Myocyte (in vitro differentiated cells): ENCODE results near the gene IL1RL2. TPM values are rescaled to one million over a fixed set of nuclear protein-coding genes. Genes with fewer than 3 reads are reported as not detected.

Experiments
- DNase-seq: peaks from one replicate; pipeline ENCODE4 v3.0.0-alpha.2; 2012; ENCODE audit warnings: low read depth
- polyA plus RNA-seq: library from polyadenylated mRNA; unstranded; fragments of >200 nt; gene quantifications from one replicate; pipeline ENCODE4 v1.2.1, GENCODE V29; 2012; ENCODE audit warnings: missing spikeins
- total RNA-seq: library from RNA; depleted of rRNA; stranded (reverse); fragments of >200 nt; gene quantifications from 2 replicates; pipeline ENCODE4 v1.2.3, GENCODE V29; 2014

The IL1RL2 gene
- 0.11 TPM in 1 of 2 replicates, not detected in the other for total RNA-seq
- 0.25 TPM for polyA plus RNA-seq

DNA sequence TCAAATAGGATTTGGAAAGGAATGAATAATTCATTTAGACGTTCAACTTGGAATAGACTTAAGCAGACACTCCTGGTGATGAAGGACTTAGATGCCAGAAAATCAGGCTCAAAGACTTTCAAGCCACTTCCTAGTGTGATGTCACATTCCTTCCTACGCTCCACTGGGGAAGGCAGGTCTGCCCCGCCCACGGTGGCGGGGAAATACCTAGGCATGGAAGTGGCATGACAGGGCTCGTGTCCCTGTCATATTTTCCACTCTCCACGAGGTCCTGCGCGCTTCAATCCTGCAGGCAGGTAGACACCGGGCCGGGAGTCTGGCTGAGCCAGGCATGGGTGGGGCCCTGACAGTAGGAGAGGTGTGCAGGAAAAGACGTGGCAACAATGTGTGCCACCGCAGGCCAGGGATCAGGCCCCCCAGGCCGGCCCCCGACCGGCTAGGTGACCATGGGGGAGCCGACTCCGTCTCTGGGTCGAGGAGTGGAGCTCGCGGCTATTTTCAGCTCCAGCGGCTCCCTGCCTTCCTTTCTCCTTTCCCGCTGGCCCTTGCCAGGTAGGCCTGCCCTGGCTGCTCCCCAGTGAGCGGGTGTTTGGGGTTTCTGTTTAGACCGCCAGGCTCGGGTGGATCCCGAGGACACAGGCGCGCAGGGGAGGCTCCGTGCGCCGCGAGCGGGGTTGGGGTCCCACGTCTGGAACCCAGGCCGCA is at the start of gene IL1RL2:
IL1RL2 (plus strand) TSS at position 233 of the 705 bp plus-strand sequence. CDS start 845 bp downstream, outside the sequence.
- DNase-seq, result no peak

DNA sequence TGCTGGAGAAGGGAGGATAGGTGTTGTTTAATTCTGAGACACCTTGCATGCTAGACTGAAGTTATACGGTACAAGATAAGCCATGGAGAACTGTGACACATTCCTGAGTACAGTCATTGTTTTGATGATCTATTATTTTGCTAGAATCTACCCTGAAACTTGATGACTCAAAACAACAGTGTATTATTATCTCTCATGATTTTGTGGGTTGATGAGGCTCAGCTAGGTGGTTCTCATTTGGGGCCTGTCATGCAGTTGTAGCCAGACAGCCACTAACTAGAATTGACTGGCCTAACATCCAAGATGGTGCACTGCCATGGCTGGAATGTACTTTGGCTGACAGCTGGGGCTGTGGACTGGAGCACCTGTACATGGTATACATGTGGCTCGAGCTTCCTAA is 49.7 kb upstream of the IL1RL2 start:
- no peak for DNase-seq

DNA sequence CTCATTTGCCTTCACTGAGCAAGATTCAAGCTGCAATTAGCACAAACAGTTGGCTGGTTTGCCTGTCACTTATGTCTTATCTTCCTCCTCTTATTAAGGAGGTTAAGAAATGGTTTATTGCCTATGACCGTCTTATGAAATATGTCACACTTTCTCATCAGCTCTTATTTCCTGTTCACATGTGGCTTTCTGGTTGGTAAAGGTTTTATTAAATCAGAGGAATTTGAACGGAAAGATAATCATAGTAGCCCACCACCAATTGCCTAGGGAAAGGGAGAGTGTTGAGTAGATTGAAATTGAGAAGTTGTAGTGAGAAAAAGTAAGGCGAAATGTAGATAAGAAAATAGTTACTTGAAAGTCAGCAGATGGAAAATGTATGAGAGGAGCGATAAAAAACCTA is 48.5 kb upstream of the IL1RL2 start:
- DNase-seq, result no peak

DNA sequence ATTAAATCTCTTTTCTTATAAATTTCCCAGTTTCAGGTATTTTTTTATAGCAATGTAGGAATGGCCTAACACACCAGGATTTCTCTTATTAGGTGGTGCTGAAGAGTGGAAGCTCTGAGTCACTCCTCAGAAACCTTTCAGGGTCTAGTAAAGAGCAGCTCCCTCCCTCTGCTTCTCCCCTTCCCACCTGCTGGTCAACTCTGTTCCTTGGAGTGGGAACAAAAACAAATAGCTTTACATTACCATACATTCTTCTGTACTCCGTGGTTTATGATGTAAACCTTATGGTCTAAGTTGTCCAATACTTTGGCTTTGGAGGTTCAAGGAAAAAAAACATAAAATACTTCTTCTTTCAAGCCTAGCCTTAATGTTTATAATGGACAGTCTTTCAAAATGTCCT is 47.0 kb upstream of the IL1RL2 start:
- DNase-seq, result no peak

DNA sequence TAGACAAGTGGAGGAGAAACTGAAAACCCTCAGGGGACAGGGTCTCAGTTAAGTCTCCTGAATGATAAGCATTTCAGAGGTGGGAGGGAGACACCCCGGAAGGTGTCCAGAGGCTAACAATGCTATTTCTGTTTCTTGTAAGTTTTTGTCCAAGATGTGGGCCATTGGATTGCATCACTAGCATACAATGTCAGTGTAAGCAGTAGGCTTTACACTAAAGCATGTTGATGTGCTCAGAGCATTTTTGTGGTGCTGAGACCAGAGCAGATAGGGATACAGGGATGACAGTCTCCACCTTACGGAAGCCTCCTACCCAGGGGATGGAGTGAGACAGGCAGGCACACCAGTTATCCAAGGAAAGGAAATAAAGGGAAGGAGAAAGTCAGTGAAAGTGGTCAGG is 46.4 kb upstream of the IL1RL2 start:
- no peak for DNase-seq

- peak; percentile 79 for DNase-seq
Measured at GRCh38 chr2:102141011-102141943, 45.5 kb upstream of the IL1RL2 start.

- DNase-seq, result peak; percentile 83
Measured at GRCh38 chr2:102141970-102142828, 44.6 kb upstream of the IL1RL2 start, which contains the start of gene IL1R1. Gene IL1R1 (plus strand): TSS chr2:102142746. CDS start chr2:102157725, 14,979 bp downstream.

GRCh38 chr2:102142829-102143449 is 43.9 kb upstream of the IL1RL2 start:
- no peak for DNase-seq

- DNase-seq, result no peak
Measured at GRCh38 chr2:102143450-102143985, 43.3 kb upstream of the IL1RL2 start.

DNA sequence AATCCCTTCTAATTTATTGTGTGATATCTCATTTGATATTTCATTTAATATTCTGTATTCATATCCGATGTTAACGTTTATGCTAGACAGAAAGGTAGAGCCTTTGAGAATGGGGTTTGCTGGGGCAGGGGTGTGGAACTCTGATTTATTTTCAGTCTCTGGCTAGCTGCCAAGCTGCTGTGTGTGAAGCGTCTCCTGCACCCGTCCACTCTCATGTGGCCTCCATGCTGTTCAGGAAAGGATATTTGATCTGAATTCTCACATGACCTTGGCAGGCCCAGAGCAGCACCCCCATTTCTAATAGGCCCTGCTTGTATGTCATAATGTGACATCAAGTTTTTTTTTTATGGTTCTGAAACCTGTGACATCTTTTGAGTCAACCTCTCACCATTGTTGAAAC is 42.7 kb upstream of the IL1RL2 start:
- DNase-seq, result no peak

- no peak for DNase-seq
Measured at GRCh38 chr2:102145107-102145506, 41.7 kb upstream of the IL1RL2 start.

DNA sequence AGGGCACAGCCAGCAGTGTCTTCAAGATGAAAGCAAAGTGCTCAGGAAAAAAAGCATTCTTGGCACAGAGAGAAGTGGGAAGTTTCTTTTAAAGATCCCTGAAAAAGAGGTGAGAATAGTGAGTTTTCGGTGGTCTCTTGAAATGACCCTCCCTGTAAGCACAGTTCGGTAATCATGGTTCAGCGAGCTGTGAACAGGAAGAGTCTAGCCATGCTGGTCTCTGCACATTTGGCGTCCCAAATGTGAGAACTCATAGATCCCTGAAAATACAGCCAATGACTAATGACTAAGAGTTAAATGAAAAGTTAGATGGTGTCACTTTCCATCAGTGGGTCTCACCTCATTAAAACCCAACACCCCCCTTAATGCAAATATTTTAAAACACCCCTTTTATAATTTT is 40.9 kb upstream of the IL1RL2 start:
- no peak for DNase-seq

DNA sequence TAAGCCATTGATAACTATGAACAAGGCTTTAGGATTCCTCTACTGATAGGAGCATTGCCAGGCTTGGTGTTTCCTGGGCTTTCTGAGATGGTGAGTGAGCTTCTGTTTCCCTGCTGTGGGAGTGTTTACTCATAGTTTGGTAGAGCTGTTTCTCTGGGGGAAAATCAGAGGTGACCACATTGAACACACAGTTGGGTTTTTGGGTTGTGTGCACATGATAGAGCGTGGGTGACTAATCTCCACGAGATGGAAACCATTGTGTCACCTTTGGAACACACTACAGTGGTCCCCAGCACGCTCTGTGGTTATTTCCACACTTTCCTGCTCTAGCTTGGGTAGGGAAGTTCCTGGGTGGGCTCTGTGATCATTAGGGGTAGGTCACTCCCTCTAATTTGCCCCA is 38.9 kb upstream of the IL1RL2 start:
- DNase-seq, result peak; percentile 47

- DNase-seq, result no peak
Measured at GRCh38 chr2:102149243-102149642, 37.6 kb upstream of the IL1RL2 start.

DNA sequence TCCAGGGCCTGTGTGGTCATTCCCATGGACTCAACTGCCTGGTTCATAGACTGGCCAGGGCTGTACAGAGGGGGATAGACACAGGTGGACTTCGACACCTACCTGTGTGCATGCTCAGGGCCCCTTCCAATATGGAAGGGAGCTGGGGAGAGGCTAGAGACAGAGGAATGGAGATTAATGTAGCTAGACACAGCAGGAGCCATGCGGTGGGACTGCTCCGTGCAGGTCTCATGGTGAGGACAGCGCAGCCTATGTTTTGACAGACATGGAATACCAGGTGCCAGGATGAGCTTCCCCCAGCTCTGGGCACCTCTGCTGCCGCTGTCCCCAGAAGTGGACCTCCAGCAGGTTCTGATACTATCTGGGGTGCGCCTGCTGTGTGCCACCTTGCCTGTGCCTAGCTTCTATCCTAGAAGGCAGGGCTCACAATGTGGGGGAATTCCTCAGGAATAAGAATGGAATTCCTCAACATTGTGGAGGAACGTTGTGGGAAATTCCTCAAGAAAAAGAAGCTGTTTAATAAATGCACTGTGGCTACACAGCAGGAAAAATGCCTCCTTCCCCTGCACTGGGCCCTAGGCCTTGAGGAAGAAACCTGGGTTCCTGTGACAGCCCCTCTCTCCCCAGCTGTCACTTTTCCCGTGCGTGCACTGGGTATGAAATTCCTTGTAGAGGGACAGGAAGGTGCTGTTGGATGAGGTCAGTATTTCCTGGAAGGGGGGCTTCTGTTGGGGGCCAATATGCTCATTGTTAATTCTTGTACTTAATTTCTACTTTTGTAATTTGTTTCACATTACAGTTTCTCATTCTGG is 37.0 kb upstream of the IL1RL2 start:
- DNase-seq, result no peak

- DNase-seq, result no peak
Measured at GRCh38 chr2:102154364-102154763, 32.5 kb upstream of the IL1RL2 start.

DNA sequence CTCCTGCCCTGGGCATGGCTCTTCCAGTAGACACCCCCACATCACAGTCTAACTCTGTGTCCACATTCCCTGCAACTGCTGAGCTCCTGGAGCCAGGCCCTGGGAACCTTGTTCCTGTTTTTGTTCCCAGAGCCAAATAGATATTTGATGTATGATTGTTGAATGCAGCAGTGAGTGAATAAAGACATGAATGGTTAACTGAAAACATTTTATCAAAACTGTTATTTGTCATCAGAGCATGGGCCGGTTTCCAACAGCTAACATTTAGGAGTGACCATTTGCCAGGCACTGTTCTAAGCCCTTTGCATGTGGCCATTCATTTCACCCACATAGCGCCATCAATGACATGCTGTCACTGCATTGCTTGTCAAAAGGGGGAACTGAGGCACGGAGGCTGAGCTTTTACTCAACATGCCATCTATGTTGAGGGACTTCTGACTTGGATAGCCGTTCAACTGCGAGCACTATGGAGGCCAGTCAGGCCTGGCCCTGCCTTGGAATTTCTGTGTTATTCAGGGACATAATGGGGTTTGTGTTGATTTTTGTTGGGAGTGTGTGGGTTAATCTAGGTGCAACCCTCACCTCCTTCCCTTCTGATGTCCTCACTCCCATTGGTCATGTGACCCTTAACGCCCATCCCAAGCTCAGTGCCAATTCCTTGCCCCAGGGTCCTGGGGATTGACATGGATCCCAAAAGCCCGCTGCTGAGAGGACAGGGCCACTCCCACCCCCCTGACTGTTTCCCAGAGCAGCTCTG is 31.7 kb upstream of the IL1RL2 start:
- no peak for DNase-seq

DNA sequence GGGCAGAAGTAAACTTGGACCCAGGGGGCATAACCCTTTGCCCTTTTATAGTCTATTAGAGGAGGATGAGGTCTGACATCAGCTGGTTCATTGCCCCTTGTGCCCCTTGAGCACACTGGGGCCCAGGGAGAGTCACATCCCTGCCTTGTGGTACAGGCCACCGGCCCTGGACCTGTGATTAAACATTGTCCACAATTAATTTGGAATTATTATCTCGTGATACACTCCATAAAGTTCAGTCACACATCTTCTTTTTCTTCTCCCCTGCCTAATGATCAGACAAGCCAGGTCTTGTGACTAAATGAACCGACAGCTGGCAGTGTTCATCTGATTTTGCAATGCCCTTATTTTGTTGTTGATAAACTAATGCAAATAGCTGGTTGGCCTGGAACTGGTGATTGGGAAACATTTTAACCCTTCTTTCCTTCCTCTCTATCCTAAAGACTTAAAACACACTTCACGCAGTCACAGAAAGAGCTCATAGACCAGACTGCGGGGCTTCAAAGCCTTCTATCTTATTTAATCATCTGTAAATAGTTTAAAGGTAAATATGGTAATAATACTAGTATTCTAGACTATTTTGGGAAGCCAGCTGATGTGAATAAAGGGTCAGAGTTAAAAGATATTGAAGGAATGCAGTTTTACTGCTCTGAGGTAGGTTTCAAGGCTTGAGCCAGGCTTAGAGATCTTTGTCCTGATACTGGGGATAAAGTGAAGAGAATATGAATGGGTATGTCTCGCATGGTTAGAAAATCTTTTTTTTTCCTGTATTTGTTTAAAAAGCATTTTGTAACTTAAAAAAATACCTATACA is 30.9 kb upstream of the IL1RL2 start:
- DNase-seq, result peak; percentile 56
